Endothelial cell of umbilical vein (primary cell): ENCODE results near the gene CLEC4A.

ENCODE experiments used
- CTCF ChIP-seq, 2 donors: IDR thresholded peaks; 1 replicate in 1 of 2; 2 replicates in 1 of 2; pipeline ENCODE4 v1.5.1; 2011; ENCODE audit warnings: low read length in 2 of 2, mild to moderate bottlenecking in 2 of 2, moderate library complexity in 2 of 2, control low read depth in 1 of 2, inconsistent platforms in 1 of 2, low read depth in 1 of 2; ENCODE audit not compliant: insufficient read depth in 1 of 2; ENCODE audit errors: extremely low read depth in 1 of 2
- EZH2 ChIP-seq: IDR thresholded peaks from 2 replicates; pipeline ENCODE4 v1.6.1; 2012; ENCODE audit warnings: borderline replicate concordance, low read depth, mild to moderate bottlenecking, moderate library complexity, low read length, inconsistent platforms; ENCODE audit not compliant: severe bottlenecking
- POLR2AphosphoS5 ChIP-seq: IDR thresholded peaks from 2 replicates; pipeline ENCODE4 v1.6.1; 2012; ENCODE audit warnings: low read depth, mild to moderate bottlenecking, control low read depth, low read length, moderate library complexity; ENCODE audit not compliant: insufficient read depth

- TF ChIP-seq CTCF (IDR thresholded peaks at IDR 0.05; ENCODE audit: extremely low read depth in 1 of 2, insufficient read depth in 1 of 2, low read depth in 1 of 2, low read length in 2 of 2) (no peak), EZH2 (no peak), POLR2AphosphoS5 (no peak)
Measured at GRCh38 chr12:8157484-8158198, 34.2 kb downstream of the CLEC4A start.
